ENCODE measurements around the gene MPZL2. TPM values are rescaled to one million over a fixed set of nuclear protein-coding genes. Genes with fewer than 3 reads are reported as not detected.

The MPZL2 gene
- total RNA-seq, 1 experiment from 2014 or later, result 0.26 TPM

DNA sequence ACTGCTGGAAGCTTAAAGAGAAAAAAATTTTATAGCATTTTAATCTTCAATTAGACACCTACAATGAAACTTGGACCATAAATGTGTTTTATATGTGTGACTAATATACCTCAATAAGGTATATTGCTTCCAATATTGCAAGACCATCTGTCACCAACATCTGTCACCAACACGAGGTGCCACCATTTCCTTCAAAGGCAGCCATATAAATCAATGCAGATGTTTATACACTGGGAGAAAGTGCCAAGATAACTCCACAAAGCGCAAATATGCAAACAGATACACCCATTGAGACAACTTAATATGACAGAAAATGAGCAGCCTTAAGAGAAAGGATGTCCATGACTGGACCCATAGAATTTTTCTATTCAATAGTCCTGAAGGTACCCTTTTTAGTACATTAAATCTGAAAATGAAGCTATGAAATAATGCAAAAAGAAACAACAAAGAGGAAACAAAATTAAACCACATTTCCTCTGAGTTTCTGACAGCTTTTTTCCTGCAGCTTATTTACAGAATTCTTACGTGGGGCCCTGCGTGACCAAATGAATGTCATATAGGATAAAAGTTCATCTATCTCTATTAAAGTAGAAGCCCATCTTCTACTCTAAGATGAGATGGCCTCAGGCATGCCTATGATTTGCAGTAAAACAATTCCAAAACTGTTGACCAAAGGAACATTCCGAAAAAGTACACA is 24.4 kb downstream of the MPZL2 start:
- Histone ChIP-seq H2BK12ac (ENCODE audit: insufficient read length, low read depth, low read length) (no peak overlapping the region), H4K5ac (ENCODE audit: insufficient read length, low read depth, low read length) (no peak overlapping the region), H3K27me3 (ENCODE audit: insufficient read depth, low read length) (no peaks in the 10 kb centered on the region), H3K18ac (ENCODE audit: insufficient read length, low read depth, low read length) (no peak overlapping the region), H2BK5ac (ENCODE audit: insufficient read length, low read length) (no peak overlapping the region), H3K23ac (ENCODE audit: insufficient read length, low read depth, low read length) (no peak overlapping the region), H3K9ac (ENCODE audit: extremely low read depth, insufficient read length, low read length) (no peak overlapping the region), H3K9me3 (ENCODE audit: control insufficient read depth, low read depth, low read length) (no peaks in the 10 kb centered on the region), H4K91ac (ENCODE audit: insufficient read length, low read depth, low read length) (no peak overlapping the region), H3K79me2 (ENCODE audit: insufficient read depth, low read length) (no peaks in the 10 kb centered on the region), H2BK15ac (ENCODE audit: low read depth, low read length) (no peak overlapping the region), H3K4me1 (ENCODE audit: insufficient read depth, low read length) (peaks cover 6% of the 10 kb centered on the region; the same call in 1 of the 2 replicates), H3K27ac (ENCODE audit: insufficient read length, low read depth, low read length) (no peak overlapping the region), H2BK120ac (ENCODE audit: low read depth, low read length, poor library complexity, severe bottlenecking) (no peak overlapping the region), H3T11ph (ENCODE audit: low read length) (no peak overlapping the region), H4K8ac (replicated peaks; ENCODE audit: insufficient read length, low read depth, low read length) (no peak overlapping the region), H3K79me1 (ENCODE audit: insufficient read depth, low read depth, low read length, poor library complexity, severe bottlenecking) (no peaks in the 10 kb centered on the region), H3K4me2 (ENCODE audit: insufficient read depth, insufficient read length, low read length) (no peak overlapping the region), H3K23me2 (ENCODE audit: insufficient read length, low read depth, low read length, poor library complexity, severe bottlenecking) (no peaks in the 10 kb centered on the region), H4K20me1 (ENCODE audit: control insufficient read depth, insufficient read depth, insufficient read length) (no peaks in the 10 kb centered on the region), H3K14ac (ENCODE audit: insufficient read depth, low read length) (no peak overlapping the region), H2AK5ac (ENCODE audit: insufficient read length, low read length) (no peak overlapping the region), H3K4ac (ENCODE audit: low read depth, low read length) (no peak overlapping the region), H2BK20ac (ENCODE audit: low read depth, low read length, poor library complexity, severe bottlenecking) (no peak overlapping the region), H2AFZ (ENCODE audit: low read length) (no peak overlapping the region), H3K56ac (ENCODE audit: insufficient read length, low read depth, low read length) (no peak overlapping the region)
- TF ChIP-seq, protein P1, sequence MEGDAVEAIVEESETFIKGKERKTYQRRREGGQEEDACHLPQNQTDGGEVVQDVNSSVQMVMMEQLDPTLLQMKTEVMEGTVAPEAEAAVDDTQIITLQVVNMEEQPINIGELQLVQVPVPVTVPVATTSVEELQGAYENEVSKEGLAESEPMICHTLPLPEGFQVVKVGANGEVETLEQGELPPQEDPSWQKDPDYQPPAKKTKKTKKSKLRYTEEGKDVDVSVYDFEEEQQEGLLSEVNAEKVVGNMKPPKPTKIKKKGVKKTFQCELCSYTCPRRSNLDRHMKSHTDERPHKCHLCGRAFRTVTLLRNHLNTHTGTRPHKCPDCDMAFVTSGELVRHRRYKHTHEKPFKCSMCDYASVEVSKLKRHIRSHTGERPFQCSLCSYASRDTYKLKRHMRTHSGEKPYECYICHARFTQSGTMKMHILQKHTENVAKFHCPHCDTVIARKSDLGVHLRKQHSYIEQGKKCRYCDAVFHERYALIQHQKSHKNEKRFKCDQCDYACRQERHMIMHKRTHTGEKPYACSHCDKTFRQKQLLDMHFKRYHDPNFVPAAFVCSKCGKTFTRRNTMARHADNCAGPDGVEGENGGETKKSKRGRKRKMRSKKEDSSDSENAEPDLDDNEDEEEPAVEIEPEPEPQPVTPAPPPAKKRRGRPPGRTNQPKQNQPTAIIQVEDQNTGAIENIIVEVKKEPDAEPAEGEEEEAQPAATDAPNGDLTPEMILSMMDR (conservative IDR thresholded peaks at IDR 0.05), result no peak
- H3K4me3 Mint-ChIP-seq, result no peak overlapping the region
- H3K4me1 Mint-ChIP-seq, result peaks cover 13 to 23% of the 10 kb centered on the region in 2 experiments
- no peaks in the 10 kb centered on the region for H3K36me3 Mint-ChIP-seq (ENCODE audit: insufficient read depth in 1 of 3, low read depth in 3 of 3)
- H3K27me3 Mint-ChIP-seq (ENCODE audit: low read depth), result peaks cover 15% of the 10 kb centered on the region
- H3K27ac Mint-ChIP-seq, result no peak overlapping the region
- H3K9me3 Mint-ChIP-seq, result no peaks in the 10 kb centered on the region
- no peak for DNase-seq
- WGBS (ENCODE audit: extremely low coverage, insufficient read length, low lambda C conversion rate), result no CpG with 5 or more reads among the region's 5 CpGs

Measured in H9 (cell line).